ENCODE measurements around the gene USP12. TPM values are rescaled to one million over a fixed set of nuclear protein-coding genes. Genes with fewer than 3 reads are reported as not detected.

Gene USP12
- total RNA-seq, 4 donors from 2014 or later: 16.9 to 26.7 (median 22.6) TPM

- DNase-seq (ENCODE audit: low spot score in 2 of 2): no peak
- Histone ChIP-seq H3K27me3 (no peaks in the 10 kb centered on the region), H3K4me1 (peaks cover 0 to 16% (median 7%) of the 10 kb centered on the region in 4 donors), H3K9me3 (no peaks in the 10 kb centered on the region), H3K27ac (no peak overlapping the region), H3K36me3 (no peaks in the 10 kb centered on the region), H3K4me3 (no peak overlapping the region)
- TF ChIP-seq CTCF (IDR thresholded peaks at IDR 0.05): no peak
- TF ChIP-seq POLR2A (IDR thresholded peaks at IDR 0.05): no peak
- TF ChIP-seq EP300 (IDR thresholded peaks at IDR 0.05): no peak
- 76 to 81% methylated on average over 6 of the region's 6 CpGs for WGBS, 2 donors
Observed at GRCh38 chr13:27174766-27175455, 3.3 kb upstream of the USP12 start.

GRCh38 chr13:27172495-27172842 lies 858 bp upstream of the USP12 start:
- TF ChIP-seq EP300 (IDR thresholded peaks at IDR 0.05) (no peak), POLR2A (IDR thresholded peaks at IDR 0.05) (no peak), CTCF (IDR thresholded peaks at IDR 0.05) (no peak)
- DNase-seq (ENCODE audit: low spot score in 2 of 2): peak in 1 of 2 donors; percentile 15
- WGBS, 2 donors: 13 to 20% methylated on average over 3 of the region's 3 CpGs
- H3K36me3 ChIP-seq: no peaks in the 10 kb centered on the region
- H3K27me3 ChIP-seq: no peaks in the 10 kb centered on the region
- peak overlapping the region; percentile 91 to 100 (median 94) for H3K27ac ChIP-seq
- no peaks in the 10 kb centered on the region for H3K9me3 ChIP-seq
- peaks cover 0 to 36% (median 27%) of the 10 kb centered on the region in 4 donors for H3K4me1 ChIP-seq
- peak overlapping the region; percentile 58 to 87 (median 72) for H3K4me3 ChIP-seq

GRCh38 chr13:27171827-27172494 lies 350 bp upstream of the USP12 start:
- DNase-seq (ENCODE audit: low spot score in 2 of 2): peak; percentile 70 to 76
- no peaks in the 10 kb centered on the region for H3K36me3 ChIP-seq
- H3K27me3 ChIP-seq: no peaks in the 10 kb centered on the region
- H3K27ac ChIP-seq: peak overlapping the region; percentile 91 to 100 (median 94)
- H3K4me3 ChIP-seq: peak overlapping the region; percentile 58 to 87 (median 72)
- peaks cover 0 to 41% (median 27%) of the 10 kb centered on the region in 4 donors for H3K4me1 ChIP-seq
- WGBS, 2 donors: 0 to 1% methylated on average over 19 to 37 of the region's 73 CpGs
- H3K9me3 ChIP-seq: no peaks in the 10 kb centered on the region
- no peak for TF ChIP-seq POLR2A (IDR thresholded peaks at IDR 0.05)
- peak in 3 of 5 experiments; percentile 24 to 30 (median 29) for TF ChIP-seq CTCF (IDR thresholded peaks at IDR 0.05)
- peak in 1 of 2 donors; percentile 46 for TF ChIP-seq EP300 (IDR thresholded peaks at IDR 0.05)

- peak overlapping the region; percentile 40 to 73 (median 64) for H3K4me3 ChIP-seq
- H3K9me3 ChIP-seq: no peaks in the 10 kb centered on the region
- DNase-seq (ENCODE audit: low spot score in 2 of 2): peak in 1 of 2 donors; percentile 21
- no peaks in the 10 kb centered on the region for H3K36me3 ChIP-seq
- no peak for TF ChIP-seq EP300 (IDR thresholded peaks at IDR 0.05)
- TF ChIP-seq CTCF (IDR thresholded peaks at IDR 0.05): no peak
- TF ChIP-seq POLR2A (IDR thresholded peaks at IDR 0.05): no peak
- H3K4me1 ChIP-seq: peaks cover 0 to 54% (median 27%) of the 10 kb centered on the region in 4 donors
- no peaks in the 10 kb centered on the region for H3K27me3 ChIP-seq
- H3K27ac ChIP-seq: peak overlapping the region; percentile 83 to 92 (median 88)
- WGBS, 2 donors: 1% methylated on average over 46 to 54 of the region's 56 CpGs
Observed at GRCh38 chr13:27170516-27171243, 931 bp downstream of the USP12 start.

All from tibial nerve (tissue), 4 donors.